NCI-H1436 (cell line): Measurements from ENCODE around the gene GAS2L1.

ENCODE experiments used
- DNase-seq: peaks from one replicate; lab custom pipeline; 2025; lab: John Stamatoyannopoulos, UW

GAS2L1 gene

DNA sequence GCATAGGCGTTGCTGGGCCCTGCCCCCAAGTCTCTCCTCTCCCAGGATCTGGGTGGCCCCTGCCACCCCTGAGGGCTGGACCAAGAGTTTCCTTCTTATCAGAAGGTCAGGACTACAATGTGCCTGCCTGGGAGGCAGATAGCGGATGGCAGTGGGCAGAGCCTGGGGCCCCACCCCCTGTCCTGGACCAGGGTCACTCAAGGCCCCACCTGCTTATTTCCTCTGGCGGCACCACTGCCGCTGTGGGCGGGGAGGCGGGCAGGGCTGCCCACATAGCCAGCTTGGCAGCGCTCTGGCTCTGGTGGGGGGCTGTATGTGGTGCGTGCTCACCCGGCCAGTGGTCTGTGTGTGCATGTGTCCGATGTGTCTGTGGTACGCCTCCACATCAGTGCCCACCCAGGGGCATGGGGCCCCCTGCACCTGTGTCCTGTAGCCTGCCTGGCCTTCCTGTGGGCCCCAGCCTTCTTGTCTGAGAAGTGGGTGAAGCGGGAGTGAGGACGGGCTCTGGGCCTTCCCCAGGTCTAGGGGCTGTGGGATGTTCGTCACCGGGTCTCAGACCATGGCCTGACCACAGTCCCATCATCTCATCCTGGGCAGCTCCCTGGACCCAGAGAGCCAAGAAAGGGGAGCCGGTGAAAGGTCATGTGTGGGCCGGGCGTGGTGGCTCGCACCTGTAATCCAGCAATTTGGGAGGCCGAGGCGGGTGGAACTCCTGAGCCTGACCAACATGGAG is 3.0 kb downstream of the GAS2L1 start:
- DNase-seq = no peak

DNA sequence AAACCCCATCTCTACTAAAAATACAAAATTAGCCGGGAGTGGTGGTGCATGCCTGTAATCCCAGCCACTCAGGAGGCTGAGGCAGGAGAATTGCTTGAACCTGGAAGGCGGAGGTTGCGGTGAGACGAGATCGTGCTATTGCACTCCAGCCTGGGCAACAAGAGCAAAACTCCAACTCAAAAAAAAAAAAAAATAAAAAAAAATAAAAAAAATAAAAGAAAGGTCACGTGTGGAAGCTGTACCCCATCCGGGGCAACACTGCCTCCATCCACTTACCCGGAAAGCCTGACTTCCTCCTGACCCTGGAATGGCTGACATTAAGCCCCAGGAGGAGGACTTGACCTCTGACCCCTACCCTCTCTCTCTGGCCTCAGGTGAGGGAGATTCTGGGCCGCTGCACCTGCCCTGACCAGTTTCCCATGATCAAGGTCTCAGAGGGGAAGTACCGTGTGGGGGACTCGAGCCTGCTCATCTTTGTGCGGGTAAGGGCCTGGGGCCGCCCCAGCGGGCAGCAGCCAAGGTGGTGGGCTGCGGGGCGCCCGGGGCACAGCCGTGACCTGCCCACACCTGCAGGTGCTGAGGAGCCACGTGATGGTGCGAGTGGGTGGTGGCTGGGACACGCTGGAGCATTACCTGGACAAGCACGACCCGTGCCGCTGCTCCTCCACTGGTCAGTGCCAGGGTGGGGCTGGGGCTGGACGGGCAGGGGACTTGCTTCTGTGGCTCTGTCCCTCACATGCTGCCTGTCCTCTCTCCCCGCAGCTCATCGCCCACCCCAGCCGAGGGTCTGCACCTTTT is 3.8 kb downstream of the GAS2L1 start:
- DNase-seq = no peak

DNA sequence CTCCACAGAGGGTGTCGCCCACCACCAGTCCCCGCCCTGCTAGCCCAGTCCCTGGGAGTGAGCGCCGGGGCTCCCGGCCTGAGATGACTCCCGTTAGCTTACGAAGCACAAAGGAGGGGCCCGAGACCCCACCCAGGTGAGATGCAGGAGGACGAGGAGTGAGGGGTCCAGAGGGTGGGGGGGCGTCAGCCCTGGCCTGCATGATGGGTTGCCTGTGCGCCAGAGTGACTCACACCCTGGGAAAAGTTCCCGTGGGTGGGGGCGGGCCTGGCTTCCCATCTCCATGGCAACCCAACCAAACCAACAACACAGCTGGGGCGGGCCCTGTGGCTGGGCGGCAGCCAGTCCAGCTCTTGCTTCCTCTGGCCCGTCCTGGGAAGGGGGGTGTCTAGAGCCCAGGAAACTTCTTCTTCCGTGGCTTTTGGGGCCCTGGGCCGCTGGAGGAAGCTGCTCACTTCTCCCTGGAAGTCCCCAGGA is 4.5 kb downstream of the GAS2L1 start:
- DNase-seq = peak; percentile 25

DNA sequence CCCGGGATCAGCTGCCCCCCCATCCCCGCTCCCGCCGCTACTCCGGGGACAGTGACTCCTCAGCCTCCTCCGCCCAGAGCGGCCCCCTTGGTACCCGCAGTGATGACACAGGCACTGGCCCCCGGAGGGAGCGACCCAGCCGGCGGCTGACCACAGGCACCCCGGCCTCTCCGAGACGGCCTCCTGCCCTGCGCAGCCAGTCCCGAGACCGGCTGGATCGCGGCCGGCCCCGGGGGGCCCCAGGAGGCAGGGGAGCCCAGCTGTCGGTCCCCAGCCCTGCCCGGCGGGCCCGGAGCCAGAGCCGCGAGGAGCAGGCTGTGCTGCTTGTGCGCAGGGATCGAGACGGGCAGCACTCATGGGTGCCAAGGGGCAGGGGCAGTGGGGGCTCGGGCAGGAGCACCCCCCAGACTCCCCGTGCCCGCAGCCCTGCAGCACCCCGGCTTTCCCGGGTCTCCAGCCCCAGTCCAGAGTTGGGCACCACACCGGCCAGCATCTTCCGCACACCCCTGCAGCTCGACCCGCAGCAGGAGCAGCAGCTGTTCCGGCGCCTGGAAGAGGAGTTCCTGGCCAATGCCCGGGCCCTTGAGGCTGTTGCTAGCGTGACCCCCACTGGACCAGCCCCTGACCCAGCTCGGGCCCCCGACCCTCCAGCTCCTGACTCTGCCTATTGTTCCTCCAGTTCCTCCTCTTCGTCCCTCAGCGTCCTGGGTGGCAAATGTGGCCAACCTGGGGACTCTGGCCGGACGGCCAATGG is 5.2 kb downstream of the GAS2L1 start:
- DNase-seq = no peak

DNA sequence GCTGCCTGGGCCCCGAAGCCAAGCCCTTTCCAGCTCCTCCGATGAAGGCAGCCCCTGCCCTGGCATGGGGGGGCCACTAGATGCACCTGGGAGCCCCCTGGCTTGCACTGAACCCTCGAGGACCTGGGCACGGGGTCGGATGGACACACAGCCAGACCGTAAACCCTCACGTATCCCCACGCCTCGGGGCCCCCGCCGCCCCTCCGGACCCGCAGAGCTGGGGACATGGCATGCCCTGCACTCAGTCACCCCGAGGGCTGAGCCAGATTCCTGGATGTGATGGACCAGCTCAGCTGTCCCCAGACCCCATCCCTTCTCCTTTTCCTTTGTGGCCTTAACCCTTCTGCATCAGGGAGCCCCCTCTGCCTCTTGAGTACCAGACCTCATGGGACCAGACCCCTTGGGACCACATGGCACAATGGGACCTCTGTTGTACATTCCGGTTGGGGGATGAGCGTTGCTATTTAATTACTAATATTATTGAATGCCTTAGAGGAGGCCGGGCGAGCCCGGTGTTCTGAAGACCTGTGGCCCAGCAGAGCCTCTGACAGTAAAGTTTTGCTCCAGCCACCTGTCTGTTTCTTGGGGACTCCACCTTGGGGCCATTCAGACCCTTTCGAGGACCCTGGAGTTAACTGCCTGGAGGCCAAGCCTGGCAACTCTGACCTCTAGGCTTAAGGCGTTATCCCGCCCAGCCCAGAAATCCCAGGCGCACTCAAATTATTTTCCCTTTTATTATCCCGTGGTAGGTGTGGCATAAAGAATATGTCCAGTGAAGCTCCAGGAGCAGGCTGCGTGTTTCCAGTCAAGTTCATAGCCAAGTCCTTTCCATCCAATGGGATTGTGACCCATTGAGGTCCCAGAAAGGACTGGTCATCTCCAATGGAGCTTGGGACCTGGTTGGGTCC is 6.0 kb downstream of the GAS2L1 start:
- no peak for DNase-seq

DNA sequence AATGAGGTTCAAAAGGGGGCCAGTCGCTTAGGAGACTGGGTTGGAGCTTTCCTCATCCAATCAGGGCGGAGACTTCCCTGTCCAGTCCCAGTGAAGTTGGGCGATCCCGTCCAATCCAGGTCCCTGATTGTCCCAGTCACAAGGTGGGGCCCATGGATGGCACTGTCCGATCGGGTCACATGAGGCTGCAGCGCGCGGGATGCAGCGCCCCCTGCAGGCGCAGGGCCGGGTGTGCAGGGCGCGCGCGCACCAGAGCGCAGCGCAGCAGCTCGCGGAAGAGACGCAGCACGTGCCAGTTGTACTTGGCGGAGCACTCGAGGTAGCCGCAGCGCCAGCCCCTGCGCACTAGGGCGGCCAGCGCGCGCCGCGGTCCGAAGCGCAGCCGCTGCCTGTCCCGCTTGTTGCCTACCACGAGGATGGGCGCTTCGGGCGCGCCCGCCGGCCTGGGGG is 6.7 kb downstream of the GAS2L1 start:
- DNase-seq = no peak

DNA sequence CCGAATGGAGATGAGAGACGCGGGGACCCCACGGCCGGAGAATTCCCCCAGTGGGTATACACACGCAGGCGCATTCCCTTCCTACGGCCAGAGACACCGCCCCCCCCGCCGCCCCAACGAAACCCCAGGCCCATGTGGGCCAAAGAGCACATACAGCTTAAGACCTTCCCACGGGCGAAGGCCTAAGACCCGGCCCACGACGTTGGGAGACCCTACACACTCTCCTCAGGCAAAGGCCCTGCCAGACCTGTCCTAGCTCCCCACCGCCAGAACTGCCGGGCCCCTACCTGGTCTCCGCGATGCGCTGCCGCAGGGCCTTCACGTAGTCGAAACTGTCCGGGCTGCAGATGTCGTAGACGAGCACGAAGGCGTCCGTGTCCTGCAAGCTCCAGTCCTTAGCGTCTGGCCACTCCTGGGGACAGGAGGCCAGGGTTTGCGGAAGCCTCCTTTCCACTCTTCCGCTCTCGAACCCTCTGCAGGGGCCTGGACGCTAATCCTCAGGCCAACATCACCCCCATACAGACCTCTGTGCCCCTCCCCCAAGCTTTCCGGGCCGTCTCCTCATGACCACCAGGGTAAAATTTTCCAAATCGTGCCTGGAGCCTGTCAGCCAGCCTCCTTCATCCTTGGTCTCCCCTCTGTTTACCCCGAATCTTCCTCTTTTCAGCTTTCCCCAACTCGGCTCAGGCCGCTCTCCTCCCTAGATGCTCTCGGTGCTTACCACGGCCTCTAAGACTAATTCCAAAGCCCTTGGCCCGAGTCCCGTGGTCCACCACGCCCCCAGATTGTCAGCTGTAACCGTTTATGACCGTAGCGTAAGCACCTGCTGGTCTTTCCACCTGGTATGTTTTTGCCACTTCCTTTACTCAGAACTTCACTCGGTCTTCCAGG is 7.4 kb downstream of the GAS2L1 start:
- no peak for DNase-seq

DNA sequence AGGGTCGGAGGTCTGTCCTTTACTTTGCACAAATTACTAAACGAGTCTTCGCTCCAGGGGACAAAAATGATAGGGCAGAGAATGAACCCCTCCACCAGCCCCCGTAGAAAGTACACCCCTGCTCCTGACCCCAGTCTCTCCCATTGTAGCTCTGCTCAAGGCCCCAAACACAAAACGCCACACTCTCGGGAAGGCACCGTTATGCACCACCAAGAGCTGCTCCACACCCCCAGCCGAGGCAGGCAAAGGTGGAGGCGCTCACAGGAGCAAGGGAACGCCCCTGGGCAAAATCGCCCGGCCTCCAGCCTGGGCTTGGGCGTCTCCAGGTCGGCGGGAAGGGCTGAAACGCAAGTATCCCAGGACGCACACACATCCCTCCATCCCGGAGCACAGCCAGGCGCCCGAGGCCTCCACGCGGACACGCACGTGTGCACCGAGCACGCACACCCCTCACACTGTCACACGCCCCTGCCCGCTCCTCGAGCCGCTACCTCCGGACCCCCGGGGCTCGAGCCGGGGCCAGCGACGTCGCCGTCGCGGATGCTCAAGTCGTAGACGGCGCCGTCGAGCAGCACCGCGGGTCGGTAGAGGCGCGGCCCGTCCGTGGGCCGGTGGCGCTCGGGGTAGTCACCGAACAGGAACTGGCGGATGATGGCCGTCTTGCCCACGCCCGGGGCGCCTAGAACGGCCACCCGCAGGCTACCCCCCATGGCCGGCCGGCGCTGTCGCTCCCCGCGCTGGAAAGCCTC is 8.3 kb downstream of the GAS2L1 start:
- DNase-seq = no peak

DNA sequence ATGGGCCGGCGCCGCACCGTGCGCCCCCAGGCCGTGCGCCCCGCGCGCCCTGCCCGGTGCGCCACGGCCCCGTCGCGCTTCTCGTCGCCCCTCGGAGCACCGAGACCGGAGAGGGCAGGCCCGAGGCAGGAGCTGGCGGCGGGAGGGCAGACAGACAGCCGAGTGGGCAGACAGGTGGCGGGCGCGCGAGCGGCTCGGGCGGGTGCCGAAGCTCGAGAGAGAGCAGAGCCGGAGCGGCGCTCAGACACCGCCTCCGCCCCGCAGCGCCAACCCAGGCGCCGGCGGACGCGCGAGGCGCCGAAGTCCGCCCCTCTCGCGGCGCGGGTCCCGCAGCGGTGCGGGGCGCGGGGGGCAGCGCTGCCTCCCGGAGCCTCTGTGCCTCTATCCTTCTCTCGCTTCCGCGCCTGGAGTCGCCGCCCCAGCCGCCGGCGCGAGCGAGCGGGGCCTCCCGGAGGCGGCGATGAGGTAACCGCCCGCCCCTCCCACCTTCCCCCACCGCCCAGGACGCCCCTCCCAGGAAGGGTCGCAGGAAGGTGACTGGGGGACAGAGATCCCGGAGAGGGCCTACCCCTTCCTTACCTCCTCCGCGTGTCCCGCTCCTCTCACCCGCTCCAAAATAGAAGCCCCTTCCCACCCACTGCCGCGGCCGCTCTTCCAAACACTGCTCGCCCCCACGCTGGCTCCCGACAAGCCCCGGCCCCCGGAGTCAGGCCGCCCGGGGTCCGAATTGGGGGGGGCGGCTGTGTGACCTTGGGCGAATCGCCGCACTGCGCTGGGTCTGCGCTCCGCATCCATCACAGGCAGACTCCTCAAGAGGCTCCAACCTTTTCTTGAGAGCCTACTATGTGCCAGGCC is 9.1 kb downstream of the GAS2L1 start, which contains the start of gene RASL10A:
Gene RASL10A, minus strand, starts transcription at position 412 of the 855 bp plus-strand sequence. CDS start 451 bp downstream, outside the sequence.
- DNase-seq = no peak

DNA sequence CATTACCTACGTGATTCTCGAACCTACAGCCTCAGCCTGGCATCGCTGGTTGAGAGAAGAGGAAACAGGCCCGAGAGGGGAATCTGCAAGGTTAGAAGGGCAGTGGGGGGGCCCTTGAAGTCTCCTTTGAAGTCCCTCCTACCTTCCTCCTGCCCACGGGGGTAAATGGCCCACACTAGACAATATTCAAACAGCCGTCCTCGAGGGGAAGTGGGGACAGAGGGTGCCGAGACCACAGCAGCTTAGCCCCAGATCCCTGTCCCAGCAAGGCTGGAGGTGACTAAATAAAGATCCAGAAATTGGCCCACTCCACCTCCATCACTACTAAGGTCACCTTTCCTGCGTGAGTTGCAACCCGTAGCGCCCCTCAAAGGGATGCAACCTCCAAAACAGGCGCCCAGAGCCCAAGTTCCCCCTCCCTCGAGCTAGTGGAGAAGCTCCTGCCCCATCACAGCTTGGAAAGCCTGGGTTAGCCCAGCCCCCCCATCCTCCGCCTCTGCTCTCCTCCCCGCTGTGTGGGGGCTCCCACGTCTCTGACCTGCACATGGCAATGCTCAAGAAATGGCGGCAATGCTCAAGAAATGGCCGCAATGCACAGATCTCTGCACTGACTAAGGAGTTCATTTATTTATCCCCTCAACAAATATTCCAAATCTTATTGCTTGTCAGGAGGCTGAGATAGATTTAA is 9.8 kb downstream of the GAS2L1 start:
- DNase-seq = no peak

DNA sequence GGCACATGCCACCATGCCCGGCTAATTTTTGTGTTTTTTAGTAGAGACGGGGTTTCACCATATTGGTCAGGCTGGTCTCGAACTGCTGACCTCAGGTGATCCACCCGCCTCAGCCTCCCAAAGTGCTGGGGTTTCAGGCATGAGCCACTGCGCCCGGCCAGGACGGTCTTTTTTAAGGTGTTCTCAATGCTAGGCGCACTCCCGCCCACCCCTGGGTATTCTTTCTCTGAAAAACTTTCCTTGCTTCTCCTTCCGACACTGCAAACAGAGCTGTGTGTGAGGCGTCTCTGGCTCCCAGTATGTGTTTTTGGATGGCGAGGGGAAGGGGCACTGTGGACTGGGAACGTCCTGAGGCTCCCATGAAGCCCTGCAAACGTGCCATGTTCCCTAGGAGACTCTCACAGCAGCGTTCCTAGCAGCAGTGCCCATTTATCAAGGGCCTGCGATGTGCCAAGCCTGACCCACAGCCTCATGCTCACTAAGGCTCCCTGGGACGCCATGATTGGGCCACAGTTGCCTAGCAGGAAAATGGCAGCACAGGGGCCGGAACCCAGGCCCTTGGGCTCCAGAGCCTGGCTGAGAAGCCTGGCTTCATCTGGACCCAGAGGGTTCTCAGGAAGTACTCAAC is 11.5 kb downstream of the GAS2L1 start:
- no peak for DNase-seq

DNA sequence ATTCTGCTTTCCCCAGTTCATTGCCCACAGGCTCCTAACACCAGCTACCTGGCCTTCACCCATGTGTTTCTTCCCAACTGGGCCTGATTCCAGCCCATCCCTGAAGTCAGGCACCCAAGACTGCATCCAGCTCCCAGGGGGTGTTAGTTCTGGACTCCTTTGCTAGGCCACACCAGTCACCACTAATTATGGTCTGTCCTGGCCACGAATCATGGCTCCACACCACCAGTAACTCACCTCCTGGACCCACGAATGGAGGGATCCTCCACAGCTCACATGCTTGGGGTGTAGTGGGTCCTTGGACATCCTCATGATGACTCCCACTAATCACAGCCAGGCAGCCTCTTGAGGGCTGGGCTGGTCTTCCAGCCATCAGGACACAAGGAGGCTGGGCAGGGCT is 12.6 kb downstream of the GAS2L1 start:
- DNase-seq = no peak

DNA sequence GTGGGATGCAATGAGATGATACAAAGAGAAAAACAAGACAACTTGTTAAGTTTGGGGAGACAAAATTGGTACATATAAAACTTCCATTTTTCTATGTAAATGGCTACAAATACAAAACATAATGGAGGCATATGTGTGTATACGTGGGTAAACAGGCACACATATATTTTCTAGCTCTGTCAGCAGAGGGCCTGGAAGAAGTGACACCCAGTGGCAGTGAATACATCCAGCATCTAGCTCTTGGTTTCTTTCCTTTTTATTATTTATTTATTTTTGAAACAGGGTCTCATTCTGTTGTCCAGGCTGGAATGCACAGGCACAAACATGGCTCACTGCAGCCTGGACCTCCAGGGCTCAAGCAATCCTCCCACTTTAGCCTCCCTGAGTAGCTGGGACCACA is 14.1 kb downstream of the GAS2L1 start:
- no peak for DNase-seq

DNA sequence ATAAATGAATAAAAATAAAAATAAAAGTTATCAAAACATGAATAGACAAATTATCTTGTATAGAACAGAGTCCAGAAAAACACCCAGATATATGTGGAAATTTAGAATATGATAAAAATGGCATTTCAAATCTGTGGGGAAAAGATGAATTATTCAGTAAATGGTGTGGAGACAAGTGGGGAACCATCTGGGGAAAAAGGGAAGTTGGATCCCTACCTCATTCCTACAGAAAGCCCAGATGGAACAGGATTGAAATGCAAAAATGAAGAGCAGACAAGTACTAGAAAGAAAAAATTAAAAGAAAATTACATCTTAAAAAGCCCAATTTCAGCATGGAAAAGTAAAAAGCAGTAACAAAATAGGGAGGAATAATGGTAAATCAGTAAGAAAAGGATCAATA is 17.2 kb downstream of the GAS2L1 start:
- no peak for DNase-seq

DNA sequence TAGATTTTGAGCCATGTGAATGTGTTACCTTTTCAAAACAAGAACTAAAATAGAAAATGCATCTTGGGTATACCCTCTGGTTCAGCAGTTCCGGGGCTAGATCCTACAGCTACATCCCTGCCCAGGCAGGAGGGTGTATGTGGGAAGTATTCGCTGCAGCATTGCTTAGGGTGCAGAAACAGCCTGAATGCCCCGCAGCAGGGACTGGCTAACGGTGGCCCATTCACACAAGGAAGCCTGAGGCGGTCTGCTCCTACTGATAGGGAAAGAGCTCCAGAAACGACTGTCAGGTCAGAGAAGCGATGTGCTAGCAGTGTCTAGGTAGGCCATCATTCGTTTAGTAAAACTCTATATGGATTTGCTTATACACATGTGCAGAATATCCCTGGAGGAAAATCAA is 18.9 kb downstream of the GAS2L1 start:
- DNase-seq = no peak

DNA sequence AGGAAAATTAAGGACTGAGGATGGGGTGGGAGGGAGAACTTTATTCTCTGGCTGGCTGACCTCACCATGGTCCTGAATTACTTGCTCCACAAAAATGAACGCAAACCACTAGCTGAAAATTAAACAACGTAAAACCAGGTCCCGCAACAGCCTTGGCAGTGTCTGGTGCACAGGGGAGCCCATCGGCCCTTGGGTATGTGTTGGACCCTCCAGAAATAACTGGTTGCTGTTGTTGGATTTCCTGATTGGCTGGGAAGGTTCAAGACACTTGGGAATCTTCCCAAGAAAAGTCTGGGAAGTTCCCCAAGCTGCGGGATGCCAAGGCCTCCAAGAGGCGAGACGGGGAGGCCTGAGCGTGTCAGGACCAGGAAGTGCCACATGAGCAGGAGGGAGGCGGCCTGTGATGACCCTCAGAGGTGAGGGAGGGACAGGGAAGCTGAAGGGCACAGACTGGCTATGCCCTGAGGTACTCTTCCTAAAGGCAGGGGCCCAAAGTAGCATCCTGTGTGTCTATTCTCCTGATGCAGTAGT is 19.4 kb downstream of the GAS2L1 start:
- no peak for DNase-seq

DNA sequence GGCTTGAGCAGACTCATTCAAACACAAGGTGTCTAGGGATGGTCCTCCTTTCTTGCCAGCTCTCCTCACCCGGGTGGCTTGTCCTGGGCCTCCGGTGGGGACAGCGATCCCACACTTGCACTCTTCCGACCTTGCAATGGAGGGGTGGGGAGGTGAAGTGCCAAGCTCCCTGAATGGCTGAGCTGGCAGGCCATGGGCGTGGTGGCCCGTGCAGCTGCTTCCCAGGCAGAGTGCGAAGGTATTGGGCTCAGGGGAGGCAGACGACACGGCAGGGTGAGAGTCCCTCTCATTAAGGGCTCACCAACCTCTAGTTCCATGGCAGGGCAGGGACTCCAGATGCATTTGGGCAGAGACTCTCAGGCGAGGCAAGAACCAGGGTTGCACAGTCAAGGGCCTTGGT is 20.0 kb downstream of the GAS2L1 start:
- no peak for DNase-seq
